GM23338 (cell line): ENCODE measurements around the gene MFAP4. TPM values are rescaled to one million over a fixed set of nuclear protein-coding genes. Genes with fewer than 3 reads are reported as not detected.

Experiments used
- ATAC-seq: fragments of 200-7000 bp; cut with Tn5 transposase; 3 replicates; pipeline ENCODE4 v1.9.1; 2020
- DNase-seq: peaks from one replicate; pipeline ENCODE4 v3.0.0-alpha.2; 2015; ENCODE audit warnings: low spot score
- H2AFZ ChIP-seq: fragments of 200-600 bp; sonication (generic); 2 replicates; pipeline ENCODE4 v1.8.0; 2016; ENCODE audit warnings: antibody characterized with exemption, mild to moderate bottlenecking, moderate library complexity
- H3F3A ChIP-seq: fragments of 200-600 bp; sonication (generic); replicated peaks from 2 replicates; pipeline ENCODE4 v1.8.0; 2017; ENCODE audit warnings: antibody characterized with exemption, mixed run types, low read depth
- H3K27ac ChIP-seq: fragments of 200-600 bp; sonication (generic); 2 replicates; pipeline ENCODE4 v1.6.1; 2016; ENCODE audit warnings: low read depth
- H3K27me3 ChIP-seq: fragments of 200-600 bp; sonication (generic); 2 replicates; pipeline ENCODE4 v1.8.0; 2016; ENCODE audit warnings: mild to moderate bottlenecking, mixed run types, moderate library complexity; ENCODE audit not compliant: insufficient read depth
- H3K36me3 ChIP-seq: fragments of 200-600 bp; sonication (generic); 2 replicates; pipeline ENCODE4 v1.8.0; 2016; ENCODE audit warnings: mild to moderate bottlenecking; ENCODE audit not compliant: insufficient read depth
- H3K4me1 ChIP-seq: fragments of 200-600 bp; sonication (generic); 2 replicates; pipeline ENCODE4 v1.8.0; 2016; ENCODE audit warnings: mild to moderate bottlenecking, moderate library complexity; ENCODE audit not compliant: insufficient read depth
- H3K4me2 ChIP-seq: fragments of 200-600 bp; sonication (generic); 2 replicates; pipeline ENCODE4 v1.7.1; 2017; ENCODE audit warnings: mixed run types
- H3K4me3 ChIP-seq: fragments of 200-600 bp; sonication (generic); 2 replicates; pipeline ENCODE4 v1.6.1; 2016; ENCODE audit warnings: mixed run types
- H3K79me2 ChIP-seq: fragments of 200-600 bp; sonication (generic); replicated peaks from 2 replicates; pipeline ENCODE4 v1.8.0; 2017; ENCODE audit warnings: mild to moderate bottlenecking; ENCODE audit not compliant: insufficient read depth
- H3K9me2 ChIP-seq: fragments of 200-600 bp; sonication (generic); 2 replicates; pipeline ENCODE4 v1.8.0; 2017; ENCODE audit not compliant: insufficient read depth
- H4K20me1 ChIP-seq: fragments of 200-600 bp; sonication (generic); replicated peaks from 2 replicates; pipeline ENCODE4 v1.8.0; 2017; ENCODE audit warnings: mild to moderate bottlenecking; ENCODE audit not compliant: insufficient read depth
- H3K27ac Mint-ChIP-seq: 2 replicates; pipeline ENCODE4 v1.8.0; 2020; ENCODE audit warnings: inconsistent platforms, mild to moderate bottlenecking, moderate library complexity, mixed read lengths
- H3K27me3 Mint-ChIP-seq: 3 replicates; pipeline ENCODE4 v1.8.0; 2022; ENCODE audit warnings: low read depth, mild to moderate bottlenecking, moderate library complexity, mixed read lengths, inconsistent platforms; ENCODE audit not compliant: insufficient read depth, poor library complexity
- H3K36me3 Mint-ChIP-seq: 3 replicates; pipeline ENCODE4 v1.8.0; 2021; ENCODE audit warnings: low read depth, mild to moderate bottlenecking, inconsistent platforms, moderate library complexity, mixed read lengths
- H3K4me1 Mint-ChIP-seq: 3 replicates; pipeline ENCODE4 v1.8.0; 2020; ENCODE audit warnings: mild to moderate bottlenecking, inconsistent platforms, mixed read lengths
- H3K4me3 Mint-ChIP-seq: 3 replicates; pipeline ENCODE4 v1.8.0; 2021; ENCODE audit warnings: moderate library complexity, mild to moderate bottlenecking, inconsistent platforms, mixed read lengths
- H3K9me3 Mint-ChIP-seq: 3 replicates; pipeline ENCODE4 v1.8.0; 2020; ENCODE audit warnings: moderate library complexity, mild to moderate bottlenecking, inconsistent platforms, mixed read lengths
- CREB1 ChIP-seq: fragments of 250-450 bp; sonication (Bioruptor Pico); IDR thresholded peaks from 2 replicates; pipeline ENCODE4 v1.5.0; 2020; ENCODE audit warnings: low read depth, mild to moderate bottlenecking, moderate library complexity
- CTCF ChIP-seq, 2 experiments: fragments of 200-600 bp in 1 of 2; sonication (generic) in 1 of 2; conservative IDR thresholded peaks; 2 replicates each; pipeline versions ENCODE4 v1.5.1 to v1.6.1; 2016 to 2017; ENCODE audit warnings: antibody characterized with exemption in 2 of 2, low read depth in 2 of 2, mild to moderate bottlenecking in 2 of 2, moderate library complexity in 1 of 2
- ETS1 ChIP-seq: IDR thresholded peaks from 2 replicates; pipeline ENCODE4 v1.6.1; 2016; ENCODE audit warnings: antibody characterized with exemption
- EZH2 ChIP-seq: fragments of 200-600 bp; sonication (generic); IDR thresholded peaks from one replicate; pipeline ENCODE4 v1.8.0; 2017; ENCODE audit warnings: antibody characterized with exemption, mild to moderate bottlenecking, low read depth; ENCODE audit not compliant: unreplicated experiment
- EZH2phosphoT487 ChIP-seq: fragments of 200-600 bp; sonication (generic); IDR thresholded peaks from one replicate; pipeline ENCODE4 v1.8.1; 2018; ENCODE audit warnings: antibody characterized with exemption; ENCODE audit not compliant: unreplicated experiment
- JUNB ChIP-seq: IDR thresholded peaks from one replicate; pipeline ENCODE4 v1.6.1; 2016; ENCODE audit warnings: antibody characterized with exemption; ENCODE audit not compliant: unreplicated experiment
- NANOG ChIP-seq: IDR thresholded peaks from 2 replicates; pipeline ENCODE4 v1.6.1; 2016; ENCODE audit warnings: antibody characterized with exemption, borderline replicate concordance
- POLR2AphosphoS5 ChIP-seq: IDR thresholded peaks from 2 replicates; pipeline ENCODE4 v1.6.1; 2016; ENCODE audit warnings: antibody characterized with exemption, low read depth
- STAT1 ChIP-seq: IDR thresholded peaks from one replicate; pipeline ENCODE4 v1.6.1; 2016; ENCODE audit warnings: antibody characterized with exemption; ENCODE audit not compliant: unreplicated experiment
- ZNF114 ChIP-seq: fragments of 250-450 bp; sonication (Bioruptor Pico); IDR thresholded peaks from 2 replicates; pipeline ENCODE4 v1.5.0; 2020; ENCODE audit warnings: mild to moderate bottlenecking, moderate library complexity
- ZNF331 ChIP-seq: fragments of 250-450 bp; sonication (Bioruptor Pico); IDR thresholded peaks from 2 replicates; pipeline ENCODE4 v1.5.0; 2020; ENCODE audit warnings: low read depth, mild to moderate bottlenecking, moderate library complexity
- polyA plus RNA-seq: library from polyadenylated mRNA; unstranded; fragments of >200 nt; fragmentation: Nextera tagmentation; extraction: Ambion mirVana; gene quantifications from 2 replicates; pipeline ENCODE4 v1.2.1, GENCODE V29; 2016
- total RNA-seq: library from RNA; depleted of rRNA; stranded (reverse); fragments of >200 nt; shearing (Covaris generic); gene quantifications from 2 replicates; pipeline ENCODE4 v1.2.3, GENCODE V29; 2014

The MFAP4 gene
- total and polyA plus RNA-seq, 2 experiments from 2014 or later, result 7.7 to 9.7 TPM

GRCh38 chr17:19402171-19402570, 15.2 kb upstream of the MFAP4 start:
- no peak overlapping the region for H3K27ac Mint-ChIP-seq
- no peaks in the 10 kb centered on the region for H4K20me1 ChIP-seq
- H3K36me3 Mint-ChIP-seq, result no peaks in the 10 kb centered on the region
- no peak overlapping the region for H3K4me2 ChIP-seq
- no peak overlapping the region for H3K4me3 Mint-ChIP-seq
- TF ChIP-seq ZNF114, result no peak
- TF ChIP-seq ZNF331 (CRISPR knock-in tag), result no peak
- no peak for TF ChIP-seq CTCF (conservative IDR thresholded peaks at IDR 0.05; ENCODE audit: low read depth in 2 of 2)
- no peak for TF ChIP-seq EZH2
- TF ChIP-seq JUNB, result no peak
- H3K27ac ChIP-seq, result no peak overlapping the region
- 0 out of 2 replicates have a peak, but pooled peaks cover 8% of the 10 kb centered on the region for H3K9me2 ChIP-seq
- DNase-seq (no peak), ATAC-seq (no peak)
- H3K4me1 Mint-ChIP-seq, result peaks cover 6% of the 10 kb centered on the region
- no peaks in the 10 kb centered on the region for H3K36me3 ChIP-seq
- H3K79me2 ChIP-seq, result no peaks in the 10 kb centered on the region
- H3K27me3 ChIP-seq, result no peaks in the 10 kb centered on the region
- H2AFZ ChIP-seq, result no peak overlapping the region
- no peaks in the 10 kb centered on the region for H3F3A ChIP-seq
- H3K4me3 ChIP-seq, result no peak overlapping the region
- H3K27me3 Mint-ChIP-seq, result peaks cover 9% of the 10 kb centered on the region
- H3K9me3 Mint-ChIP-seq, result no peaks in the 10 kb centered on the region
- peaks cover 3% of the 10 kb centered on the region; the same call in 1 of the 2 replicates for H3K4me1 ChIP-seq

GRCh38 chr17:19401321-19402010, 14.5 kb upstream of the MFAP4 start:
- Histone ChIP-seq H3K79me2 (no peaks in the 10 kb centered on the region), H4K20me1 (no peaks in the 10 kb centered on the region), H3K27me3 (no peaks in the 10 kb centered on the region), H3K4me2 (no peak overlapping the region), H3K4me1 (peaks cover 3% of the 10 kb centered on the region; the same call in 1 of the 2 replicates), H3K27ac (no peak overlapping the region), H3K9me2 (0 out of 2 replicates have a peak, but pooled peaks cover 8% of the 10 kb centered on the region), H2AFZ (no peak overlapping the region), H3K4me3 (no peak overlapping the region), H3K36me3 (no peaks in the 10 kb centered on the region), H3F3A (no peaks in the 10 kb centered on the region)
- Mint-ChIP-seq H3K4me3 (no peak overlapping the region), H3K36me3 (no peaks in the 10 kb centered on the region), H3K27ac (no peak overlapping the region), H3K27me3 (peaks cover 8% of the 10 kb centered on the region), H3K9me3 (no peaks in the 10 kb centered on the region), H3K4me1 (peaks cover 6% of the 10 kb centered on the region)
- ATAC-seq, result no peak
- no peak for DNase-seq
- TF ChIP-seq ZNF114 (no peak), STAT1 (no peak), ETS1 (no peak), EZH2phosphoT487 (no peak), NANOG (no peak), CTCF (conservative IDR thresholded peaks at IDR 0.05; ENCODE audit: low read depth in 2 of 2) (no peak), EZH2 (no peak), POLR2AphosphoS5 (no peak), CREB1 (no peak)
